ENCODE measurements around the gene RBFOX1.

DNA sequence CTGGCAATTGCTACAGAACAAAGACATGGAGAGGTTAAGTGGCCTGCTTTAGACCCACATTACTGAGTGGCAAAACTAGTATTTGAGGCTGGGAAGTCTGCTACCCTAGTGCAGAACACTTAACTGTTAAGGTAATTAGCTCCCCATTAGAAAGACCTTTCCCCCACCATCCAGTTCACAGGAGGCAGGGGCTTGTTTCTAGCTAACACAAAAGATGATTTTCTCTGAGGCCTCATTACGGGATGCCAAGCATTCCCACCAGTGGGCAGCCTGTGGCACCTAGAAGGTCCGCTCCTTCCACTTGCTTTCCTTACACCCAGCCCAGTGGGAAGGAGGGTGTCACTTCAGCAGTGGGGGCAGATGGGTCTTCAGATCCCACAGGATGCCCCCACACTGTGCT lies 99.1 kb downstream of the RBFOX1 start:
- TF ChIP-seq, protein P1, sequence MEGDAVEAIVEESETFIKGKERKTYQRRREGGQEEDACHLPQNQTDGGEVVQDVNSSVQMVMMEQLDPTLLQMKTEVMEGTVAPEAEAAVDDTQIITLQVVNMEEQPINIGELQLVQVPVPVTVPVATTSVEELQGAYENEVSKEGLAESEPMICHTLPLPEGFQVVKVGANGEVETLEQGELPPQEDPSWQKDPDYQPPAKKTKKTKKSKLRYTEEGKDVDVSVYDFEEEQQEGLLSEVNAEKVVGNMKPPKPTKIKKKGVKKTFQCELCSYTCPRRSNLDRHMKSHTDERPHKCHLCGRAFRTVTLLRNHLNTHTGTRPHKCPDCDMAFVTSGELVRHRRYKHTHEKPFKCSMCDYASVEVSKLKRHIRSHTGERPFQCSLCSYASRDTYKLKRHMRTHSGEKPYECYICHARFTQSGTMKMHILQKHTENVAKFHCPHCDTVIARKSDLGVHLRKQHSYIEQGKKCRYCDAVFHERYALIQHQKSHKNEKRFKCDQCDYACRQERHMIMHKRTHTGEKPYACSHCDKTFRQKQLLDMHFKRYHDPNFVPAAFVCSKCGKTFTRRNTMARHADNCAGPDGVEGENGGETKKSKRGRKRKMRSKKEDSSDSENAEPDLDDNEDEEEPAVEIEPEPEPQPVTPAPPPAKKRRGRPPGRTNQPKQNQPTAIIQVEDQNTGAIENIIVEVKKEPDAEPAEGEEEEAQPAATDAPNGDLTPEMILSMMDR (IDR thresholded peaks at IDR 0.05): no peak
- no peak for TF ChIP-seq POLR2A (IDR thresholded peaks at IDR 0.05)

All from Peyer's patch (tissue), 4 donors.